Measurements from ENCODE around the gene SHMT2.

The SHMT2 gene

DNA sequence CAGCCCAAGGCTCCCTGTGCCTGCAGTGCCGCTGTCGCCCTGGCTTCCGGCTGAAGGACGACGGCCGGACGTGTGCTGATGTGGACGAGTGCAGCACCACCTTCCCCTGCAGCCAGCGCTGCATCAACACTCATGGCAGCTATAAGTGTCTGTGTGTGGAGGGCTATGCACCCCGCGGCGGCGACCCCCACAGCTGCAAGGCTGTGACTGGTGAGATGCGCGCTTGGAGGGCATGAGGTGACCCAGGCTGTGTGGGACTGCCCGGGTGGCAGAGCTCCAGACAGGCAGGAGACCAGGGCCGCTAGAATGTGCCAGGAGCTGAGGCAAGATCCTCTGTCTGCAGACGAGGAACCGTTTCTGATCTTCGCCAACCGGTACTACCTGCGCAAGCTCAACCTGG is 32.6 kb upstream of the SHMT2 start:
- DNase-seq (ENCODE audit: low read depth in 4 of 4, low spot score in 1 of 4): no peak

DNA sequence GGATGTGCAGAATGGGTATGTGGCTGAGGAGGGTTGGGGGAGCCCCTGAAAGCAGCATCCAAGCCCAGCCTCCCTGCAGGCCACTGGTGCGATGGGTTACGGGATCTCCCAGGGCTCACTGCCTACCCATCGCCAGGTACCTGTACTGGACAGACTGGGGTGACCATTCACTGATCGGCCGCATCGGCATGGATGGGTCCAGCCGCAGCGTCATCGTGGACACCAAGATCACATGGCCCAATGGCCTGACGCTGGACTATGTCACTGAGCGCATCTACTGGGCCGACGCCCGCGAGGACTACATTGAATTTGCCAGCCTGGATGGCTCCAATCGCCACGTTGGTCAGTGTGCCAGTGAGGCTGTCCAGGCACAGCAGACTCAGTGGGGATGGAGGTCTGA is 31.2 kb upstream of the SHMT2 start:
- DNase-seq (ENCODE audit: low read depth in 4 of 4, low spot score in 1 of 4): no peak

DNA sequence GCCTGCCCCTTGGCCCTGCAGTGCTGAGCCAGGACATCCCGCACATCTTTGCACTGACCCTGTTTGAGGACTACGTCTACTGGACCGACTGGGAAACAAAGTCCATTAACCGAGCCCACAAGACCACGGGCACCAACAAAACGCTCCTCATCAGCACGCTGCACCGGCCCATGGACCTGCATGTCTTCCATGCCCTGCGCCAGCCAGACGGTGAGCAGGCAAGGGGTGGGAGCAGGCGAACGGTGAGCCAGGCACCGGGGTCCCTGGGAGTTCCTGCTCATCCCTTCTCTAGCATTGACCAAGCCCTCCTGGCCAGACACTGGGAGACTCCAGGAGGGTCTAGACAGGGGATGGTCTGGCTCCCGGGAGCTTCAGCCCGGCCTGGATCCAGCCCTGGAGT is 30.3 kb upstream of the SHMT2 start:
- DNase-seq (ENCODE audit: low read depth in 4 of 4, low spot score in 1 of 4): no peak

DNA sequence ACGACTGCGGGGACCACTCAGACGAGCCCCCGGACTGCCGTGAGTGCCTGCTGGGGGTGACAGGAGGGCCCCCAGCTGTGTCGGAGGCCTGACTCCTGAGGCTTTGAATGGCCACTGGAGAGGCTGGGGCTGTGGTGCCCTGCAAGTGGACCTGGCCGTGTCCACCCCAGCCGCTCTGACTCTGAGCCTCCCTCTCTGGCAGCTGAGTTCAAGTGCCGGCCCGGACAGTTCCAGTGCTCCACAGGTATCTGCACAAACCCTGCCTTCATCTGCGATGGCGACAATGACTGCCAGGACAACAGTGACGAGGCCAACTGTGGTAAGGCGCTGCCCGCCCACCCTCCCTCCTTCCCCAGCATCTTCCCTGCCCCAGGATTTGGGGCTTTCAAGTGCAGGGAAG is 29.0 kb upstream of the SHMT2 start:
- no peak for DNase-seq (ENCODE audit: low read depth in 4 of 4, low spot score in 1 of 4)

DNA sequence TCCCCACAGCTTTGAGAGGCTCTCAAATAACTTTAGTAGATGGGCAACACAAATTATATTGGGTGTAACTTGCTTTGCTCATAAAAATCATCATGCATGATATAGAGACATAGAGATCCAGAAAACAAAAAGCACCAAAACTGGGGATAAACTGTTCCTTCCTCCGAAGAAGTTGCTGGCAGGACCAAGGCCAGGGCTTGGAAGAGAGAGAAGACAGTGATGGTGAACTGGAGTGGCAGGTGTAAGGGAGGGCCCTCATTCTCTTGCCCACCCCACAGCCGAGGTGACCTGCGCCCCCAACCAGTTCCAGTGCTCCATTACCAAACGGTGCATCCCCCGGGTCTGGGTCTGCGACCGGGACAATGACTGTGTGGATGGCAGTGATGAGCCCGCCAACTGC is 28.3 kb upstream of the SHMT2 start:
- no peak for DNase-seq (ENCODE audit: low read depth in 4 of 4, low spot score in 1 of 4)

DNA sequence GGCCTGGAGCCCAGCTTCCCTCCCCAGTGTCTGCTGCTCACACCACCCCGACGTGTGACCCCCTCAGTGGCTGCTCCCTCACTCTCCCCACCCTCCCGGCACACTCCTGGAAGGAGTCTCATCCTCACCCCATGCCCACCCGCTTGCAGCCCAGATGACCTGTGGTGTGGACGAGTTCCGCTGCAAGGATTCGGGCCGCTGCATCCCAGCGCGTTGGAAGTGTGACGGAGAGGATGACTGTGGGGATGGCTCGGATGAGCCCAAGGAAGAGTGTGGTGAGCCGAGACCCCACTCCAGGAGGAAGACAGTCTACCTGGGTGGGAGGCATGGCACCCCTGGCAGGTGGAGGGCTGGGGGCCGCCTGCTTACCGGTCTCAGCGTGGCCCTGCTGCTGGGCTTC is 27.9 kb upstream of the SHMT2 start:
- DNase-seq (ENCODE audit: low read depth in 4 of 4, low spot score in 1 of 4): no peak

DNA sequence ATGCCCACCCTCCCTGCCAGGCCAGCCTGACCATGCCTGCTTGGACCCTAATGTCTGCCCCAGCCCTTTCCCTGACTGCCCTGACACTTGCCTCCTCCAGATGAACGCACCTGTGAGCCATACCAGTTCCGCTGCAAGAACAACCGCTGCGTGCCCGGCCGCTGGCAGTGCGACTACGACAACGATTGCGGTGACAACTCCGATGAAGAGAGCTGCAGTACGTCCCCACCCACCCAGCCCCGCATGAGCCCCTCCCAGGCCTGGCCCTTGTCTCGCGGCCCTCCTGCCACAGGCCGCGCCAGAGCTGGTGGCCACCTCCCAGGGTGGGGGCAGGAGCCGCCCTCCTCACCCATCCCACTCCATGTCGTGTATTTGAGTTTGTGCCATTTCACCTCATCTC is 27.2 kb upstream of the SHMT2 start:
- DNase-seq (ENCODE audit: low read depth in 4 of 4, low spot score in 1 of 4): no peak

DNA sequence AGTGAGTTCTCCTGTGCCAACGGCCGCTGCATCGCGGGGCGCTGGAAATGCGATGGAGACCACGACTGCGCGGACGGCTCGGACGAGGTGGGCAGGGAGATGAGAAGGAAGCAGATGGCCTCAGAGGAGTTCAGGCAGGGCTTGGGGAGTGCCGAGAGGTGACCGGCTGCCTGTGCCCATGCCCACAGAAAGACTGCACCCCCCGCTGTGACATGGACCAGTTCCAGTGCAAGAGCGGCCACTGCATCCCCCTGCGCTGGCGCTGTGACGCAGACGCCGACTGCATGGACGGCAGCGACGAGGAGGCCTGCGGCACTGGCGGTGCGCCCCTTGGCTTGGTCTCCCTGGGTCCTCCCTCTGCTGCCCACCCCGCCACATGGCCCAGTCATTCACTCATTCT is 26.3 kb upstream of the SHMT2 start:
- DNase-seq (ENCODE audit: low read depth in 4 of 4, low spot score in 1 of 4): no peak

DNA sequence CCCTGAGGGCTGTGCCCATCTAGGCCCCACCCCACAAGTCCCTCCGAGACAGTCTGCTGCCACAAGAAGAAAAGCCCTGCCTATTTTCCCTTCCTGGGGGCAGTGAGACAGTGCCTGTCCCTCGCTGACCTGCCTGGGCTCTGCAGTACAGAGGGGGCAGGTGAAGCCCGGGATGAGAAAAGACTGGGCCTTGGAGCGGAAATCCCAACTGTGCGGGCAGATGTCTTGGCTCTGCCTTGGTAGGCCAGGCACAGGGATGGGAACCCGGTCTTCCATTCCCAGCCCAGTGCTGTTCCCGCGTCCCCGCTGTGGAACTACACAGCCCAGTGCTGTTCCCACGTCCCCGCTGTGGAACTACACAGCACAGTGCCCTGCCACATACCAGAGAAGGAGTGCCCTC is 25.7 kb upstream of the SHMT2 start:
- no peak for DNase-seq (ENCODE audit: low read depth in 4 of 4, low spot score in 1 of 4)

DNA sequence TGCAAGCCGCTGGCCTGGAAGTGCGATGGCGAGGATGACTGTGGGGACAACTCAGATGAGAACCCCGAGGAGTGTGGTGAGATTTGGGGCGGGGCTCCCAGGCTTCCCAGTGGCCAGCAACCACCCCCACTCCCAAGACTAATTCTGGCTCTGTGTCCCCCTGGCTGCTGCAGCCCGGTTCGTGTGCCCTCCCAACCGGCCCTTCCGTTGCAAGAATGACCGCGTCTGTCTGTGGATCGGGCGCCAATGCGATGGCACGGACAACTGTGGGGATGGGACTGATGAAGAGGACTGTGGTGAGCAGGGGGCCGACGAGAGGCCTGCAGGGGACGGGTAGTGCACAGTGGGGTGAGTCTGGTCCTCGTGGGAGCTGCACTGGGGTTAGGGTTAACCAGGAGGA is 25.1 kb upstream of the SHMT2 start:
- no peak for DNase-seq (ENCODE audit: low read depth in 4 of 4, low spot score in 1 of 4)

DNA sequence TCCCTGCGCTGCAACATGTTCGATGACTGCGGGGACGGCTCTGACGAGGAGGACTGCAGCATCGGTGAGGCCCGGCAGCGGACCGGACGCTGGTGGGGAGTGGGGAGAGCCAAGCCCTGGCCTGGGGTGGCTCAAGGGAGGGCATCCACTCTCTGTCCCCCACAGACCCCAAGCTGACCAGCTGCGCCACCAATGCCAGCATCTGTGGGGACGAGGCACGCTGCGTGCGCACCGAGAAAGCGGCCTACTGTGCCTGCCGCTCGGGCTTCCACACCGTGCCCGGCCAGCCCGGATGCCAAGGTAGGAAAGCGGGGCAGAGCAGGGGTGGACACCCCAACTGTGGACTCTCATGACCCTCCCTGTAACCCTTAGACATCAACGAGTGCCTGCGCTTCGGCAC is 24.3 kb upstream of the SHMT2 start:
- DNase-seq (ENCODE audit: low read depth in 4 of 4, low spot score in 1 of 4): no peak

DNA sequence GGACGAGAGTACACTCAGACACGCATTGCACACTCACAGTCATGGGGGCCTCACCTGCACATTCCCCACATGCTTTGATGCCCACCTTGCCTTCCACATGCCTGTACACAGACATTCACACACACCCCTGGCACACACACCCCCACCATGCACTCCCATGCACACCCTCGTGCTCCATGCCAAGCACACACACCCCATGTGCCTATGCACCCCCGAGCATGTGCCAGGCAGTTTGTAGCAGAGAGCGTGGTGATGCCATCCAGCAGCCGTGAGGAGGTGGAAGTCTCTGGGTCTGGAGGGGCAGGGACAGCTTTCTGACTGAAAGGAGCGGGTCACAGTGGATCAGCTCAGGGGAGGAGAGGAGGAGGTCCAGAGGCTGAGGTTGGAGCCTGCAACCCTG is 23.6 kb upstream of the SHMT2 start:
- no peak for DNase-seq (ENCODE audit: low read depth in 4 of 4, low spot score in 1 of 4)

DNA sequence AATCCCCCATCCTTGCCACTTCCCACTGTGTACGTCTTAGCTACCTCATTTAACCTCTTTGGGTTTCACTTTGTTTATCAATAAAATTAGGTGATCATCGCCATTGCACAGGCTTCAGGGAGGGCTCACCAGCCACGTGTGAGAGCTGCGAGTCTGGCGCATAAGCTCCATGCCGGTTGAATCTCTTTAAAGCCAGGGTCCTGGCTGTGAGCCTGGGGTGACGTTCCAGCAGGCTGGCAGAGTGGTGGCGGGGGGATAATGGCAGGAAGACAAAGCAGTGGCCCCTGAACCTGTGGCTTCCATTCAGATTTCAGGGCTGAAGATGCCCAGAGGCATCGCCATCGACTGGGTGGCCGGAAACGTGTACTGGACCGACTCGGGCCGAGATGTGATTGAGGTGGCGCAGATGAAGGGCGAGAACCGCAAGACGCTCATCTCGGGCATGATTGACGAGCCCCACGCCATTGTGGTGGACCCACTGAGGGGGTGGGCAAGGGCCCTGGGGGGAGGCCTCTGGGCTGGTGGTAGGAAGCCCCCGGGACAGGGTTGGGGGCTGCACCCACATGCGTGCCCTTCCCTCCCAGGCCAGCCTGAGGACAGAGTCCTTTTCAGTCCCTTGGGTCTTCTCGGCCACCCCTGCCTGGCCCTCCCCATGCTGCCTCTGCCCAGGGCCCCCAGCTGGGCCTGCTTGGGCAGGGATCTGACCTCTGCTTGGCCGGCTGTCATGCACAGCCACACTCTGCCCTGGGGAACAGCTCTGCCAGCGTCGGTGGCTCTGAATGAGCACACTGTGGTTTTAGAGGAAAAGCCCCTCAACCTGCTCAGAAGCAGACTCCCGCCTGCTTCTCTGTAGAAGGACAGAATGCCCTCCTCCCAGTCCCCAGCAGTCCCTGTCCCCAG is 21.5 kb upstream of the SHMT2 start:
- DNase-seq (ENCODE audit: low read depth in 4 of 4, low spot score in 1 of 4): no peak

DNA sequence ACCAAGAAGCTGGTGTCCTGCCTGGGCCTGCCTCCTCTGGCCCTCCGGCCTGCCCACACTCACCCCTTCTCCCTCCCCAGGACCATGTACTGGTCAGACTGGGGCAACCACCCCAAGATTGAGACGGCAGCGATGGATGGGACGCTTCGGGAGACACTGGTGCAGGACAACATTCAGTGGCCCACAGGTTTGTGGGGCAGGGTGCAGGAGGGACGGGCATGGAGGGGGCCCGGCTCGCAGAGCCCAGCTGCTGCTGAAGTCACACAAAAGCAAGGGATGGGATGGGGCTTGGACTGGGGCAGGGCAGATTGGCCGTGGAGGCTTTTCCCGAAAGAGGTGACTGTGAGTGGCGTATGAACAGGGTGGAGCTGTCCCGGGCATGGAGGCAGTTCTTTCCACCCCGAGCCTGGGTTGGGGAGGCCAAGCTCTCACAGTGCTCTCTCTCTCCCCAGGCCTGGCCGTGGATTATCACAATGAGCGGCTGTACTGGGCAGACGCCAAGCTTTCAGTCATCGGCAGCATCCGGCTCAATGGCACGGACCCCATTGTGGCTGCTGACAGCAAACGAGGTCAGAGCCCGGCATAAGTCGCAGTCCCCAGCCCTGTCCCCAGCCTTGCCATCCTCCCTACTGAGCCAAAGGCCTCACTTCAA is 20.8 kb upstream of the SHMT2 start:
- DNase-seq (ENCODE audit: low read depth in 4 of 4, low spot score in 1 of 4): no peak

DNA sequence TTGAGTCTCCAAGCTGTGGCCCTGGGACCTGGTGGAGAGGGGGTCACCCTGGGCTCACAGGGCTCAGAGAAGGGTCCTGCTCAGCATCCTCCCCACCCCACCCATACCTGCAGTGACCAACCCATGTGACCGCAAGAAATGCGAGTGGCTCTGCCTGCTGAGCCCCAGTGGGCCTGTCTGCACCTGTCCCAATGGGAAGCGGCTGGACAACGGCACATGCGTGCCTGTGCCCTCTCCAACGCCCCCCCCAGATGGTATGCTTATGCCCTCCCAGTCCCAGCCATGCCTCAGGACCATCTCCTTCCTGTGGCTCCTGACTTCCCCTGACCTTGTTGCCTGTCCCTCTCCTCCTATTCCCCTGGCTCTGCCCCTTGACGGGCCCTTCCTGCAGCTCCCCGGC is 19.6 kb upstream of the SHMT2 start:
- no peak for DNase-seq (ENCODE audit: low read depth in 4 of 4, low spot score in 1 of 4)

DNA sequence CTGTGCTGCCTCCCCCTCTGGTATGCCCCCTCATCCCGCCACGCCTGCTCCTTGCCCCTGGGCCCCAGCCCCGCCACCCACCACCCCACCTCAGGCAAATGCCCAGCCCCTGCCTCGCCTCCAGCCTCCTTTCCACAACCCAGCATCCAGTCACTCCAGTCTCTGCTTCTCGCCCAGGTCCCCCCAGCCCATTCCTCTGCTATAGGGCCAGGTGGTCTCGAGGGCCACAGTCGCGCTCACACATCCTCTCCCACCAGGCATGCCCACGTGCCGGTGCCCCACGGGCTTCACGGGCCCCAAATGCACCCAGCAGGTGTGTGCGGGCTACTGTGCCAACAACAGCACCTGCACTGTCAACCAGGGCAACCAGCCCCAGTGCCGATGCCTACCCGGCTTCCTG is 19.1 kb upstream of the SHMT2 start:
- DNase-seq (ENCODE audit: low read depth in 4 of 4, low spot score in 1 of 4): no peak

DNA sequence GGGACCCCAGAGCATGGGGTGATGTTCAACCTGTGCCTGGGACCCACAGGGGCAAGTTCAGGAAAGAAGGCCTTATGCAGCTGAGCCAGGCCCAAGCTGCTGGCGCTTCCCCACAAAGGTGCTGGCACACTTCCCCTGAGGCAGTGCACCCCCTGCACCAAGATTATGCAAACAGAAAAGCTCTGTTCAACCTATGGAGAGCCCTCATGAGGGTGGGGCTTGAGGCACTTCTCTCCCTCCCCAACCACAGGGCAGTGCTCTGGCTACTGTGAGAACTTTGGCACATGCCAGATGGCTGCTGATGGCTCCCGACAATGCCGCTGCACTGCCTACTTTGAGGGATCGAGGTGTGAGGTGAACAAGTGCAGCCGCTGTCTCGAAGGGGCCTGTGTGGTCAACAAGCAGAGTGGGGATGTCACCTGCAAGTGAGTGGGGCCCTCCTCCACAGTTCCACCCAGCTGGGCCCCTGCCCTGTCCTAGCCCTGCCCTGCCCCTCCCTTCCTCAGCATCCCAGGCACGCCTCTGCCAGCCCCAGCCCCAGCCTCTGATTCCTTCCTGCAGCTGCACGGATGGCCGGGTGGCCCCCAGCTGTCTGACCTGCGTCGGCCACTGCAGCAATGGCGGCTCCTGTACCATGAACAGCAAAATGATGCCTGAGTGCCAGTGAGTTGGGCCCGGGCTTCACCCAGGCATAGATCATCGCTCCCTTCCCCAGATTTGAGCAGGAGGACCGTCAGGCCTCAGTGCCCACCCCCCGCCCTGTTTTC is 18.4 kb upstream of the SHMT2 start:
- no peak for DNase-seq (ENCODE audit: low read depth in 4 of 4, low spot score in 1 of 4)

DNA sequence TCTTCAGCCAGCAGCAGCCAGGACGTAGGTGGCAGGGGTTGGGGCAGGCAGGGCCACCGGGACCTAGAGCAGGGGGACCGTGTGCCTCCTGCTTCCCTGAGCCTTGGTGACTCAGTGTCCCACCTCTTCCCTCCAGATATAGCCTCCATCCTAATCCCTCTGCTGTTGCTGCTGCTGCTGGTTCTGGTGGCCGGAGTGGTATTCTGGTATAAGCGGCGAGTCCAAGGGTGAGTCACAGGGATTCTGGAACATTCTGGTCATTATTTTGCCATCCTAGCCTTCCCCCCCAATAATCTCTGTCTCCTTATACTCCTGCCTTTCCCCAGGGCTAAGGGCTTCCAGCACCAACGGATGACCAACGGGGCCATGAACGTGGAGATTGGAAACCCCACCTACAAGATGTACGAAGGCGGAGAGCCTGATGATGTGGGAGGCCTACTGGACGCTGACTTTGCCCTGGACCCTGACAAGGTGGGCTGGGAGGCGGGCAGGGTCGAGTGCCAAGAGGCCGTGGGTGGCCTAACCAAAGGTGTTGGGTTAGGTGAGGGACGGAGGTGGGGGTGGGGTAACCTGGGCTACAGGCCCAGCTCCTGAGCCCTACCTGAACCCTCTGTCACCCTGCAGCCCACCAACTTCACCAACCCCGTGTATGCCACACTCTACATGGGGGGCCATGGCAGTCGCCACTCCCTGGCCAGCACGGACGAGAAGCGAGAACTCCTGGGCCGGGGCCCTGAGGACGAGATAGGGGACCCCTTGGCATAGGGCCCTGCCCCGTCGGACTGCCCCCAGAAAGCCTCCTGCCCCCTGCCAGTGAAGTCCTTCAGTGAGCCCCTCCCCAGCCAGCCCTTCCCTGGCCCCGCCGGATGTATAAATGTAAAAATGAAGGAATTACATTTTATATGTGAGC is 17.5 kb upstream of the SHMT2 start:
- no peak for DNase-seq (ENCODE audit: low read depth in 4 of 4, low spot score in 1 of 4)

DNA sequence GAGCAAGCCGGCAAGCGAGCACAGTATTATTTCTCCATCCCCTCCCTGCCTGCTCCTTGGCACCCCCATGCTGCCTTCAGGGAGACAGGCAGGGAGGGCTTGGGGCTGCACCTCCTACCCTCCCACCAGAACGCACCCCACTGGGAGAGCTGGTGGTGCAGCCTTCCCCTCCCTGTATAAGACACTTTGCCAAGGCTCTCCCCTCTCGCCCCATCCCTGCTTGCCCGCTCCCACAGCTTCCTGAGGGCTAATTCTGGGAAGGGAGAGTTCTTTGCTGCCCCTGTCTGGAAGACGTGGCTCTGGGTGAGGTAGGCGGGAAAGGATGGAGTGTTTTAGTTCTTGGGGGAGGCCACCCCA is 16.8 kb upstream of the SHMT2 start:
- no peak for DNase-seq (ENCODE audit: low read depth in 4 of 4, low spot score in 1 of 4)

DNA sequence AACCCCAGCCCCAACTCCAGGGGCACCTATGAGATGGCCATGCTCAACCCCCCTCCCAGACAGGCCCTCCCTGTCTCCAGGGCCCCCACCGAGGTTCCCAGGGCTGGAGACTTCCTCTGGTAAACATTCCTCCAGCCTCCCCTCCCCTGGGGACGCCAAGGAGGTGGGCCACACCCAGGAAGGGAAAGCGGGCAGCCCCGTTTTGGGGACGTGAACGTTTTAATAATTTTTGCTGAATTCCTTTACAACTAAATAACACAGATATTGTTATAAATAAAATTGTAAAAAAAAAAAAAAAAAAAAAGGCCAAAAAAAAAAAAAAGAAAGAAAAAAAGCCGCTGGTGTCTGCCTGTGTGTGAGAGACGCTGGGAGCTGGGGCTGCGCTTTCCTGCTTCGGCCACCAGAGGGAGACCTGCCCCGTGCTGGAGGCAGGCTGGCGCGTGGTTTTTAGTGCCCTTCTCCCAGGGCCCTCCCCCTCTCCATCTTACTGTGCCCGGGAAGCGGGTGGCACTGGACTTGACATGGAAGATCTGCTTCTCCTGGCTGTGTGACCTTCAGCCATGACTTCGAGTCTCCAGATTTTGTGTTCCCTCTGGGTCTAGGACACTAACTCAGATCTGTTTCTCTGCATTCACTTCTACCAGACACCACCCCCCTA is 16.3 kb upstream of the SHMT2 start:
- DNase-seq (ENCODE audit: low read depth in 4 of 4, low spot score in 1 of 4): peak; percentile 69 to 73 (median 72)

Data from stimulated activated CD4-positive, alpha-beta T cell treated with anti-CD3 and anti-CD28 coated beads, Interleukin-1b, Interleukin-23, amount 100 ng/mL, for 24 hours (primary cell).